ENCODE measurements around the gene PLPPR3.

Gene PLPPR3

GRCh38 chr19:803686-804418, 17.9 kb downstream of the PLPPR3 start:
- TF ChIP-seq, protein P1, sequence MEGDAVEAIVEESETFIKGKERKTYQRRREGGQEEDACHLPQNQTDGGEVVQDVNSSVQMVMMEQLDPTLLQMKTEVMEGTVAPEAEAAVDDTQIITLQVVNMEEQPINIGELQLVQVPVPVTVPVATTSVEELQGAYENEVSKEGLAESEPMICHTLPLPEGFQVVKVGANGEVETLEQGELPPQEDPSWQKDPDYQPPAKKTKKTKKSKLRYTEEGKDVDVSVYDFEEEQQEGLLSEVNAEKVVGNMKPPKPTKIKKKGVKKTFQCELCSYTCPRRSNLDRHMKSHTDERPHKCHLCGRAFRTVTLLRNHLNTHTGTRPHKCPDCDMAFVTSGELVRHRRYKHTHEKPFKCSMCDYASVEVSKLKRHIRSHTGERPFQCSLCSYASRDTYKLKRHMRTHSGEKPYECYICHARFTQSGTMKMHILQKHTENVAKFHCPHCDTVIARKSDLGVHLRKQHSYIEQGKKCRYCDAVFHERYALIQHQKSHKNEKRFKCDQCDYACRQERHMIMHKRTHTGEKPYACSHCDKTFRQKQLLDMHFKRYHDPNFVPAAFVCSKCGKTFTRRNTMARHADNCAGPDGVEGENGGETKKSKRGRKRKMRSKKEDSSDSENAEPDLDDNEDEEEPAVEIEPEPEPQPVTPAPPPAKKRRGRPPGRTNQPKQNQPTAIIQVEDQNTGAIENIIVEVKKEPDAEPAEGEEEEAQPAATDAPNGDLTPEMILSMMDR (IDR thresholded peaks at IDR 0.05; ENCODE audit: poor library complexity, severe bottlenecking): no peak
- H3K27me3 ChIP-seq (ENCODE audit: insufficient read depth, poor library complexity, severe bottlenecking): no peaks in the 10 kb centered on the region
- ATAC-seq (ENCODE audit: low read depth) (no peak), DNase-seq (ENCODE audit: low spot score) (no peak)
- no peak overlapping the region for H3K4me3 ChIP-seq (ENCODE audit: severe bottlenecking)
- peaks cover 9% of the 10 kb centered on the region for H3K4me1 ChIP-seq (ENCODE audit: insufficient read depth, poor library complexity, severe bottlenecking)
- H3K27ac ChIP-seq (ENCODE audit: poor library complexity, severe bottlenecking): no peak overlapping the region
- H3K9me3 ChIP-seq (ENCODE audit: severe bottlenecking): no peaks in the 10 kb centered on the region
- H3K36me3 ChIP-seq (ENCODE audit: low read depth): peaks cover 94% of the 10 kb centered on the region

- DNase-seq (ENCODE audit: low spot score): no peak
- peaks cover 9% of the 10 kb centered on the region for H3K4me1 ChIP-seq (ENCODE audit: insufficient read depth, poor library complexity, severe bottlenecking)
- TF ChIP-seq, protein P1 (IDR thresholded peaks at IDR 0.05; ENCODE audit: poor library complexity, severe bottlenecking): no peak
These were observed 18.6 kb downstream of the PLPPR3 start for GRCh38 chr19:803099-803561.

DNA sequence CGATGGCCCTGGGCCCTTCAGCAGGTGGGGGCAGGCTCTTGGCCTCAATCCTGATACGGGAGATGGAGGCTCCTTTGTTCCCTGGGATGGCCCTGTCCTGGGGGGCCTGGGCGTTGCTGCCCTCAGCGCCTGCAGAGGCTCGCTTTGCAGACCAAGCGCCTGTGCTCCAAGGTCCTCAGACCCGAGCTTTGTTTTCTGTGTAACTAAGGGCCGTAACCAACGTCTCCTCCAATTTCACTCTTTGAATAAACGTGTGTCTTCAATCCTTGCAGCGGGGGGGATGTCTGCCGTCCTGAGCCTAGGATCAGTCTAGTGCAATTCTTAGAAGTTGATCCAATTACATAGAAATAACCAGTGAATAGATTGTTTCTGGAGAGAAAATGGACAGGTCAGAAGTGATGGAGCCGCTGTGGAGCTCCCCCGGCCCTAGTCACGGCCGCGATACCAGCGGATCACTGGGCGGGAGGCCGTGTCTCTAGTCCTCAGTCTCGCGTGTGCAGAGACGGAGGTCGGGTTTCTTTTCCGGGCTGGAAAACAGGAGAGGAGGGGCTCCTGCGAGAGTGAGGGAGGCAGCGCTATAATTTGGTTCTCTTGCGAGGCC, 19.2 kb downstream of the PLPPR3 start:
- ATAC-seq (ENCODE audit: low read depth) (no peak), DNase-seq (ENCODE audit: low spot score) (no peak)
- Histone ChIP-seq H3K9me3 (ENCODE audit: severe bottlenecking) (no peaks in the 10 kb centered on the region), H3K27me3 (ENCODE audit: insufficient read depth, poor library complexity, severe bottlenecking) (no peaks in the 10 kb centered on the region), H3K4me1 (ENCODE audit: insufficient read depth, poor library complexity, severe bottlenecking) (peaks cover 9% of the 10 kb centered on the region), H3K4me3 (ENCODE audit: severe bottlenecking) (no peak overlapping the region), H3K27ac (ENCODE audit: poor library complexity, severe bottlenecking) (peak overlapping the region; percentile 89), H3K36me3 (ENCODE audit: low read depth) (peaks cover 93% of the 10 kb centered on the region)
- TF ChIP-seq, protein P1 (IDR thresholded peaks at IDR 0.05; ENCODE audit: poor library complexity, severe bottlenecking): no peak

More at GRCh38 chr19:803099-803561, 18.6 kb downstream of the PLPPR3 start:
- no peak overlapping the region for H3K27ac ChIP-seq (ENCODE audit: poor library complexity, severe bottlenecking)
- no peaks in the 10 kb centered on the region for H3K27me3 ChIP-seq (ENCODE audit: insufficient read depth, poor library complexity, severe bottlenecking)
- no peaks in the 10 kb centered on the region for H3K9me3 ChIP-seq (ENCODE audit: severe bottlenecking)
- ATAC-seq (ENCODE audit: low read depth): no peak
- H3K4me3 ChIP-seq (ENCODE audit: severe bottlenecking): no peak overlapping the region
- H3K36me3 ChIP-seq (ENCODE audit: low read depth): peaks cover 96% of the 10 kb centered on the region

- Histone ChIP-seq H3K27ac (ENCODE audit: poor library complexity, severe bottlenecking) (peak overlapping the region; percentile 89), H3K9me3 (ENCODE audit: severe bottlenecking) (no peaks in the 10 kb centered on the region), H3K36me3 (ENCODE audit: low read depth) (peaks cover 87% of the 10 kb centered on the region), H3K27me3 (ENCODE audit: insufficient read depth, poor library complexity, severe bottlenecking) (no peaks in the 10 kb centered on the region), H3K4me1 (ENCODE audit: insufficient read depth, poor library complexity, severe bottlenecking) (peaks cover 9% of the 10 kb centered on the region), H3K4me3 (ENCODE audit: severe bottlenecking) (peak overlapping the region; percentile 73)
- TF ChIP-seq, protein P1 (IDR thresholded peaks at IDR 0.05; ENCODE audit: poor library complexity, severe bottlenecking): no peak
- DNase-seq (ENCODE audit: low spot score): no peak
- no peak for ATAC-seq (ENCODE audit: low read depth)
These were observed 19.8 kb downstream of the PLPPR3 start for GRCh38 chr19:801861-802497.
